ENCODE measurements around the gene COX17.

The COX17 gene

GRCh38 chr3:119635719-119636118 is 41.5 kb downstream of the COX17 start:
- WGBS, 2 experiments = 92% methylated on average over 10 of the region's 10 CpGs
- Histone ChIP-seq H3K9me3 (ENCODE audit: control insufficient read depth, low read length) (no peaks in the 10 kb centered on the region), H3K36me3 (ENCODE audit: control insufficient read depth, insufficient read depth, low read length) (no peaks in the 10 kb centered on the region), H3K27me3 (ENCODE audit: control insufficient read depth, insufficient read depth, low read length, poor library complexity, severe bottlenecking) (no peaks in the 10 kb centered on the region), H3K4me3 (ENCODE audit: insufficient read depth, low read depth, low read length) (no peak overlapping the region), H3K4me1 (ENCODE audit: control insufficient read depth, insufficient read depth, low read length) (peaks cover 4% of the 10 kb centered on the region), H3K27ac (ENCODE audit: insufficient read depth, low read depth, low read length, poor library complexity, severe bottlenecking) (no peak overlapping the region)

DNA sequence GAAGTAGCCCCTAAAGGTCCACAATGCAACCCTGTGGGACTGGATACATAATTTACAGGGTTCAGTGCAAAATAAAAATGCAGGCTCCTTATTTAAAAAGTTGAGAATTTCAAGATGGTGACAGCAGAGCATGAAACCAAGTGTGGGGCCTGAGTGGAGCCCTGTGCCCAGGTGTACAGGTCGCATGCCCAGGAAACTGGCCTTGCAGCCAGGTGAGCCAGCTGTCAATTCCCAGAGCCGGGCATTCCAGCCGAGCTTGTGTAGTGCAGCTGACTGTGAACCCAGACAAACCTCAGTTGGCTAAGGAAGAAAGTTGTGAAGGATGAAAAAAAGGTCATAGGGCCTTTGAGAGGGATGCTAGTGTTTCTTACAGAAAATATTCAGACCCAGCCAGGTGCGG is 44.4 kb downstream of the COX17 start:
- H3K27ac ChIP-seq (ENCODE audit: insufficient read depth, low read depth, low read length, poor library complexity, severe bottlenecking) = no peak overlapping the region
- no peaks in the 10 kb centered on the region for H3K4me1 ChIP-seq (ENCODE audit: control insufficient read depth, insufficient read depth, low read length)
- 67 to 71% methylated on average over 4 of the region's 4 CpGs for WGBS, 2 experiments
- no peaks in the 10 kb centered on the region for H3K9me3 ChIP-seq (ENCODE audit: control insufficient read depth, low read length)
- no peaks in the 10 kb centered on the region for H3K36me3 ChIP-seq (ENCODE audit: control insufficient read depth, insufficient read depth, low read length)
- H3K4me3 ChIP-seq (ENCODE audit: insufficient read depth, low read depth, low read length) = no peak overlapping the region
- H3K27me3 ChIP-seq (ENCODE audit: control insufficient read depth, insufficient read depth, low read length, poor library complexity, severe bottlenecking) = no peaks in the 10 kb centered on the region

DNA sequence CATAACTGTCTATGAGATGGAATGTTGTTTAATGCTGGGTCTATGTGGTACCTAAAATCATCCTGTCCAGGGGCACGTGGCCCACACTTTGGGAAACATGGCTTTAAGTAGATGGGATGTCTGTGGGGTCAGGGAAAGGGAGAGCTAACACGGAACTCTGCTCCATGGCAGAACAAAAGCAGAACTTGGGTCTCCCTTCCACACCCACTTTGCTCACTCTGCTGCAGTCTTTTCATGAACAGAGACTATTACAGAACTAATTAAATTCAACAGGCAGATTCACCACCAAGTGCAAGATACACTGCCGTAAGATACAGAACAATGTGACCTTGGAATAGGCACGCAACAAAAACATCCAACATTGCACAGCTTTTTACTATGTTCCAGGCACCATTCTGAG is 45.0 kb downstream of the COX17 start:
- no peak overlapping the region for H3K27ac ChIP-seq (ENCODE audit: insufficient read depth, low read depth, low read length, poor library complexity, severe bottlenecking)
- no peaks in the 10 kb centered on the region for H3K36me3 ChIP-seq (ENCODE audit: control insufficient read depth, insufficient read depth, low read length)
- no peak overlapping the region for H3K4me3 ChIP-seq (ENCODE audit: insufficient read depth, low read depth, low read length)
- H3K27me3 ChIP-seq (ENCODE audit: control insufficient read depth, insufficient read depth, low read length, poor library complexity, severe bottlenecking) = no peaks in the 10 kb centered on the region
- WGBS, 2 experiments = 90 to 91% methylated on average over 4 of the region's 4 CpGs
- H3K9me3 ChIP-seq (ENCODE audit: control insufficient read depth, low read length) = no peaks in the 10 kb centered on the region
- no peaks in the 10 kb centered on the region for H3K4me1 ChIP-seq (ENCODE audit: control insufficient read depth, insufficient read depth, low read length)

DNA sequence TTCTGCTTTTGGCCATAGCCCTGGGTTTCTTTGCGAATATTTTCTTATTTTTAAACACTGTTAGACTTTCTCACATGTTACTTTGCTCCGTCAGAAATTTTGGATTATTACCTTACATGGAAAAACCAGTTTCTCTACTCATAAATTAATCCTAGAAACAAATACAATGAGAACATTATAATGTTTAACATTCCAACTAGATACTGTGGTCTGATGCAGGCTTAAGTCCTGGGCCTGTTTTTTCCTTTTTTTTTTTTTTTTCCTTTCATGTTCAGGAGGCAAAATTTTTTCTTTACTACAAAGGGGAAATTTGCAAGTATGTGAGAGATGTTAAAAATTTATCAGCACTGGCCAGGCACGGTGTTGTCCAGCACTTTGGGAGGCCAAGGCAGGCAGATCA is 45.7 kb downstream of the COX17 start:
- Histone ChIP-seq H3K4me3 (ENCODE audit: insufficient read depth, low read depth, low read length) (no peak overlapping the region), H3K27ac (ENCODE audit: insufficient read depth, low read depth, low read length, poor library complexity, severe bottlenecking) (no peak overlapping the region), H3K36me3 (ENCODE audit: control insufficient read depth, insufficient read depth, low read length) (no peaks in the 10 kb centered on the region), H3K4me1 (ENCODE audit: control insufficient read depth, insufficient read depth, low read length) (no peaks in the 10 kb centered on the region), H3K27me3 (ENCODE audit: control insufficient read depth, insufficient read depth, low read length, poor library complexity, severe bottlenecking) (no peaks in the 10 kb centered on the region), H3K9me3 (ENCODE audit: control insufficient read depth, low read length) (no peaks in the 10 kb centered on the region)
- 93 to 95% methylated on average over 3 of the region's 3 CpGs for WGBS, 2 experiments

DNA sequence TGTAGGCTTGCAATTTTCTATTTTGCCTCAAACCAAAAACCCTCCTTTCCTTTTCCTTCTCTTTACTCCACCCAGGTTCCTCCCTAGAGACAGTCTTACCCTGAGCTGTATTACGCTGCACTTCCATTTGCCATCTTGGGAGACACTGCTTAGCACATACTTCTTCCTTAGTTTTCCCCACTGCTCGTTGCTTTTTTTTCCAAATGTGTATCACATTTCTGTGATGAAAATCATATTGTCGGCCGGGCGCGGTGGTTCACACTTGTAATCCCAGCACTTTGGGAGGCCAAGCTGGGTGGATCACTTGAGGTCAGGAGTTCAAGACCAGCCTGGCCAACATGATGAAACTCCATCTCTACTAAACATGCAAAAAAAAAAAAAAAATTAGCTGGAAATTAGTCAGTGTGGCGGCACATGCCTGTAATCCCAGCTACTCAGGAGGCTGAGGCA is 46.3 kb downstream of the COX17 start:
- Histone ChIP-seq H3K4me1 (ENCODE audit: control insufficient read depth, insufficient read depth, low read length) (peaks cover 3% of the 10 kb centered on the region), H3K36me3 (ENCODE audit: control insufficient read depth, insufficient read depth, low read length) (no peaks in the 10 kb centered on the region), H3K9me3 (ENCODE audit: control insufficient read depth, low read length) (no peaks in the 10 kb centered on the region), H3K4me3 (ENCODE audit: insufficient read depth, low read depth, low read length) (no peak overlapping the region), H3K27ac (ENCODE audit: insufficient read depth, low read depth, low read length, poor library complexity, severe bottlenecking) (no peak overlapping the region), H3K27me3 (ENCODE audit: control insufficient read depth, insufficient read depth, low read length, poor library complexity, severe bottlenecking) (no peaks in the 10 kb centered on the region)
- WGBS, 2 experiments = 96 to 97% methylated on average over 7 of the region's 7 CpGs

DNA sequence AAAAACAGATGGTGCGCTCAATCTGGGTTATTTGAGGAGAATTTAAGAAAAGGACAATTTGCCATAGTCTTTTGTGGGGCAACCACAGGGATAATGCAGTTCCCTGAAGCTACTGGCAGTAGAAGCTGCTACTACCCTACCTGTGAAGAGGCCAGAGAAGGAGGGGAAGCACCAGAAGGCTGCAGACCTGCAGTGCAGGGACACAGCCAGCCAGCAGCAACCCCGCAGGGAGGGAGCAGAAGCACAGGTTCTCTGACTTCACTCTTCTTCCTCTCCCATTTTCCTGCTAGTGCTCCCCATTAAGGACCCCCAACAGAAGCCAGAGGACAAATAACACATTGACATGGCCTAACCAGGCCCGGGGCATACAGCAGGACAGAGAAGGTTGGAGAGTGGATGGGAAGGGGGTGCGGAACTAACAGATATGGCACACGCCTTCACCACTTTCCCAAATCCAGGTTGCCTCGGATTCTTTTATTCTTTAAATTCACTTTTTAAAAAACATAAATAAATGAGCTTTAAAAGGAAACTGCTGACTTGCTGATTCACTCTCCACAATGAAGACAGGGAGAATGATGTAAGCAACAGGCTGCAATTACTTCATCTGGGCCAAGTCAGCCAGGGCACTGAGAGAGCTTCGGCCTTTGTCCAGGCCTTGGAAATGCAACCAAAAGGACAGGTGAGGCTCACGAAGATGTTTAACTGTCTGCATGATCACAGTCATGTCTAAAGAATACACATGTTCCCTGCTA is 46.9 kb downstream of the COX17 start:
- 89 to 93% methylated on average over 6 to 8 of the region's 8 CpGs for WGBS, 2 experiments
- Histone ChIP-seq H3K27ac (ENCODE audit: insufficient read depth, low read depth, low read length, poor library complexity, severe bottlenecking) (no peak overlapping the region), H3K27me3 (ENCODE audit: control insufficient read depth, insufficient read depth, low read length, poor library complexity, severe bottlenecking) (no peaks in the 10 kb centered on the region), H3K36me3 (ENCODE audit: control insufficient read depth, insufficient read depth, low read length) (no peaks in the 10 kb centered on the region), H3K4me3 (ENCODE audit: insufficient read depth, low read depth, low read length) (no peak overlapping the region), H3K9me3 (ENCODE audit: control insufficient read depth, low read length) (no peaks in the 10 kb centered on the region), H3K4me1 (ENCODE audit: control insufficient read depth, insufficient read depth, low read length) (peaks cover 6% of the 10 kb centered on the region)

- Histone ChIP-seq H3K9me3 (ENCODE audit: control insufficient read depth, low read length) (no peaks in the 10 kb centered on the region), H3K4me1 (ENCODE audit: control insufficient read depth, insufficient read depth, low read length) (peaks cover 6% of the 10 kb centered on the region), H3K27ac (ENCODE audit: insufficient read depth, low read depth, low read length, poor library complexity, severe bottlenecking) (no peak overlapping the region), H3K4me3 (ENCODE audit: insufficient read depth, low read depth, low read length) (no peak overlapping the region), H3K27me3 (ENCODE audit: control insufficient read depth, insufficient read depth, low read length, poor library complexity, severe bottlenecking) (no peaks in the 10 kb centered on the region), H3K36me3 (ENCODE audit: control insufficient read depth, insufficient read depth, low read length) (no peaks in the 10 kb centered on the region)
- 86 to 100% methylated on average over 1 of the region's 1 CpG for WGBS, 2 experiments
These were observed 48.3 kb downstream of the COX17 start for GRCh38 chr3:119628816-119629445.

GRCh38 chr3:119628390-119628789 is 48.8 kb downstream of the COX17 start:
- Histone ChIP-seq H3K27ac (ENCODE audit: insufficient read depth, low read depth, low read length, poor library complexity, severe bottlenecking) (no peak overlapping the region), H3K4me3 (ENCODE audit: insufficient read depth, low read depth, low read length) (no peak overlapping the region), H3K4me1 (ENCODE audit: control insufficient read depth, insufficient read depth, low read length) (peaks cover 6% of the 10 kb centered on the region), H3K27me3 (ENCODE audit: control insufficient read depth, insufficient read depth, low read length, poor library complexity, severe bottlenecking) (no peaks in the 10 kb centered on the region), H3K36me3 (ENCODE audit: control insufficient read depth, insufficient read depth, low read length) (no peaks in the 10 kb centered on the region), H3K9me3 (ENCODE audit: control insufficient read depth, low read length) (no peaks in the 10 kb centered on the region)
- 91 to 94% methylated on average over 4 of the region's 4 CpGs for WGBS, 2 experiments

GRCh38 chr3:119627461-119627860 is 49.7 kb downstream of the COX17 start:
- H3K4me1 ChIP-seq (ENCODE audit: control insufficient read depth, insufficient read depth, low read length) = peaks cover 6% of the 10 kb centered on the region
- WGBS, 2 experiments = 75% methylated on average over 8 of the region's 8 CpGs
- H3K27ac ChIP-seq (ENCODE audit: insufficient read depth, low read depth, low read length, poor library complexity, severe bottlenecking) = no peak overlapping the region
- H3K4me3 ChIP-seq (ENCODE audit: insufficient read depth, low read depth, low read length) = no peak overlapping the region
- no peaks in the 10 kb centered on the region for H3K36me3 ChIP-seq (ENCODE audit: control insufficient read depth, insufficient read depth, low read length)
- H3K9me3 ChIP-seq (ENCODE audit: control insufficient read depth, low read length) = no peaks in the 10 kb centered on the region
- no peaks in the 10 kb centered on the region for H3K27me3 ChIP-seq (ENCODE audit: control insufficient read depth, insufficient read depth, low read length, poor library complexity, severe bottlenecking)

GRCh38 chr3:119626196-119626595 is 51.0 kb downstream of the COX17 start:
- Histone ChIP-seq H3K27ac (ENCODE audit: insufficient read depth, low read depth, low read length, poor library complexity, severe bottlenecking) (no peak overlapping the region), H3K27me3 (ENCODE audit: control insufficient read depth, insufficient read depth, low read length, poor library complexity, severe bottlenecking) (no peaks in the 10 kb centered on the region), H3K4me3 (ENCODE audit: insufficient read depth, low read depth, low read length) (no peak overlapping the region), H3K4me1 (ENCODE audit: control insufficient read depth, insufficient read depth, low read length) (peaks cover 6% of the 10 kb centered on the region), H3K36me3 (ENCODE audit: control insufficient read depth, insufficient read depth, low read length) (no peaks in the 10 kb centered on the region), H3K9me3 (ENCODE audit: control insufficient read depth, low read length) (no peaks in the 10 kb centered on the region)
- 89 to 94% methylated on average over 1 of the region's 1 CpG for WGBS, 2 experiments

Data from ectodermal cell (in vitro differentiated cells).